Fibroblast of the aortic adventitia (primary cell): Measurements from ENCODE around the gene LRP1. TPM values are rescaled to one million over a fixed set of nuclear protein-coding genes. Genes with fewer than 3 reads are reported as not detected.

ENCODE experiments used
- DNase-seq: peaks from one replicate; pipeline ENCODE4 v3.0.0-alpha.2; 2010; ENCODE audit warnings: low read depth
- H3K4me3 ChIP-seq: 2 replicates; pipeline ENCODE4 v1.5.1; 2011; ENCODE audit warnings: low read depth, mild to moderate bottlenecking, control low read depth, low read length, moderate library complexity
- total RNA-seq: library from RNA; depleted of rRNA; stranded (reverse); fragments of >200 nt; gene quantifications from 2 replicates; pipeline ENCODE4 v1.2.3, GENCODE V29; 2012; ENCODE audit warnings: low replicate concordance
- TF ChIP-seq, protein P1 (sequence below): IDR thresholded peaks from 2 replicates; pipeline ENCODE4 v1.5.1; 2011; ENCODE audit warnings: mild to moderate bottlenecking, low read length, control low read depth, inconsistent platforms; ENCODE audit not compliant: insufficient read depth

Gene LRP1
- total RNA-seq, 1 donor, result 541 TPM

DNA sequence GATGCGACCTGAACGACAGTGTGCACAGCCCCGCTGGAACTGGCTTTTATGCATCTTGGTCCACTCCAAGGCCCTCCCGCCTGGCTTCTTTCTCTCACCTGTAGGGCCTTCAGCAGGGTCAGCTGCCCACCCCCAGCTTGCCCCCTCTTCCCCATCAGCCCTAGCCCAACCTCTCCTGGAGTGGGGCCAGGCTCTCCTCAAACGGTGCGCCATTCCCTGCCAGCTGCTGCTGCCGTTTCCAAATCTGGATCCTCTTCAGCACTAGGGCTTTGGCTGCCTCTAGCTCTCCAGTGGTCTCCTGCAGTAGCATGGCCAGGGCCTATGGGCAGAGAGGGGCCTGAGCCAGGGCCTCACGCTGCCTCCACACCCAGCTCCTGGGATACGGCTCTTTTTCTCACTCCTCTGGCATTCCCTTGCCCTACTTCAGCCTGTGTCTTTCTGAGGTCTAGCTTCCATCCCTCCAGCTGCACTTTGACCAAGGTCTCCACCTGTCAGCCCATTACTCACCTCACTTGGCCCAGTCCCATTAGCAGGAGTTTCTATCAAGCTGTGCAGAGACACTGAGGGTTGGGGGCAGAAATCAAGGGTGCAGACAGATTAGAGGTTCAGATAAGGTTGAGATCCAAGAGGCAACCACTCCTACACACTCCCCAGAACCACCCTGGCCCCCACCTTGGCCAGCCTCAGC is 22.1 kb upstream of the LRP1 start:
- H3K4me3 ChIP-seq, result no peak overlapping the region
- DNase-seq, result no peak

DNA sequence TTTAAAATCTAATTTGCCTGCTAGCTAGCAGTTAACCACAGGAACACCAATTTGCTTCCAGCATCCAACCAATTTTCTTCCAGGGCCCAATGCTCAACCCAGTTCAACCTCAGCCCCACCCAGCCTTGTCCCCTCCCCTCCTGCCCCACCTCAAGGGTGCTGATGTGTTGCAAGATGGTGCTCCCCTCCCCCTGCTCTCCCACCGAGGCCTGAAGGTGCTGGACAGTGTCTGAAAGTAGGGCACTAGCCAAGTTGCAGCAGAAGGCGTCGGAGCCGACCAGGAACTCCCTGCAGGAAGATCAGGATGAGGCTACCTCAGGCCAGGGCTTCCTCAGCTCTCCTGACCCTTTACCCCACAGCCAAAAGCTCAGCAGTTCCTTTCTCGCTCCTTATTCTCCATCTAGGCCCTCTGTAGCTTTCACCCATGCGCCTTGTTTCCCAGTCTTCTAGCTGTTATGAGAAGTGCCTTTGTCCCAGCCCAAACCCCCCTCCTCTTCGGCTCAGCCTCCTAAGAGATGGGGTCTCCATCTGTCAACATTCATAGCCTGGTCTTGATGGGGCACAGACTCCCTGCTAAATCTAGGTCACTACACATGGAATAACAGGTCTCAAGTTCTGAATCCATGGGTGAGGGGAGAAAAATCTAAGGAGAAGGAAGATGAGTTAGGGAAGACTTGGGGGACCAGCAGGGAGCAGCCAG is 20.7 kb upstream of the LRP1 start:
- no peak for DNase-seq
- H3K4me3 ChIP-seq, result no peak overlapping the region
- TF ChIP-seq, protein P1, sequence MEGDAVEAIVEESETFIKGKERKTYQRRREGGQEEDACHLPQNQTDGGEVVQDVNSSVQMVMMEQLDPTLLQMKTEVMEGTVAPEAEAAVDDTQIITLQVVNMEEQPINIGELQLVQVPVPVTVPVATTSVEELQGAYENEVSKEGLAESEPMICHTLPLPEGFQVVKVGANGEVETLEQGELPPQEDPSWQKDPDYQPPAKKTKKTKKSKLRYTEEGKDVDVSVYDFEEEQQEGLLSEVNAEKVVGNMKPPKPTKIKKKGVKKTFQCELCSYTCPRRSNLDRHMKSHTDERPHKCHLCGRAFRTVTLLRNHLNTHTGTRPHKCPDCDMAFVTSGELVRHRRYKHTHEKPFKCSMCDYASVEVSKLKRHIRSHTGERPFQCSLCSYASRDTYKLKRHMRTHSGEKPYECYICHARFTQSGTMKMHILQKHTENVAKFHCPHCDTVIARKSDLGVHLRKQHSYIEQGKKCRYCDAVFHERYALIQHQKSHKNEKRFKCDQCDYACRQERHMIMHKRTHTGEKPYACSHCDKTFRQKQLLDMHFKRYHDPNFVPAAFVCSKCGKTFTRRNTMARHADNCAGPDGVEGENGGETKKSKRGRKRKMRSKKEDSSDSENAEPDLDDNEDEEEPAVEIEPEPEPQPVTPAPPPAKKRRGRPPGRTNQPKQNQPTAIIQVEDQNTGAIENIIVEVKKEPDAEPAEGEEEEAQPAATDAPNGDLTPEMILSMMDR, result no peak

More for the DNA sequence above, 22.1 kb upstream of the LRP1 start:
- TF ChIP-seq, protein P1, result no peak

DNA sequence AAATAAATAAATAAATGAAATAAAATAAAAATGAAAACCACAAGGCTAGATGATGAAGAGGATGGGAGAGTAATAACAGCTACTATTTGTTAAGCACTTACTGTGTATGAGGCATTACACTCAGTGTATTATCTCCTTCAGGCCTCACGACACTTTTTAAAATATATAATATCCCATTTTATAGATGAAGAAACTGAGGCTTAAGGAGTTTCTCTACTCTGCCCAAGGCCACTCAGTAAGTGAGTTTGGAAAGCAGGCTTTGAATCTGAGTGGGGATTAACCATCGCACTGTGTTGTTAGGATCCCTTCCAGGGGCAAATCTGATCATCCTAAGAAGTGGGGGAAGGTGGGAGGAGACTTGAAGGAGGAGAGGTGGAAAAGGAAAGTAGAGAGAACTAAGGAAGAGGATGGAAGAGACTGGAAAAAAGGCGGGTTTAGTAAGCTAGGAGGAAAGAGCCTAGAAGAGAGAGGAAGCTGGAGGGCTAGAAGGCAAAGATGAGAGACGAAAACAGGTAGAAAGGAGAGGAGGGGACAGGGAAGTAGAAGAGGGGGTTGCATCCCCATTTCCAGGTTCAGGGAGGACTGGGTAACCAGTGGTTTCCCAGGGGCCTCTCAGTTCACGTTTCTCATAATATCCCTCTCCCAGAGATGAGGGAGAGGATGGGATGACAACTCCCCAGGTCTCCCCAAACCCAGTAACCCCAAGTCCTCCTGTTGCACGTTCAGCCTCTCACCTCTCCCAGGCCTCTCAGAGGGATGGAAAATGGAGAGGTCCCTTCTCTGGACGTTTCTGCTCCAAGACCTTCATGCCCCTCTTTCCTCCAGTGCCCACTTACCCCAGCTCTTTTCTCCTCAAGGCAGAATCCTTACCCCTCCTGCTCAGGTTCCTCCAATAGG is 18.8 kb upstream of the LRP1 start:
- TF ChIP-seq, protein P1, result no peak
- DNase-seq, result no peak
- H3K4me3 ChIP-seq, result peak overlapping the region; percentile 93

DNA sequence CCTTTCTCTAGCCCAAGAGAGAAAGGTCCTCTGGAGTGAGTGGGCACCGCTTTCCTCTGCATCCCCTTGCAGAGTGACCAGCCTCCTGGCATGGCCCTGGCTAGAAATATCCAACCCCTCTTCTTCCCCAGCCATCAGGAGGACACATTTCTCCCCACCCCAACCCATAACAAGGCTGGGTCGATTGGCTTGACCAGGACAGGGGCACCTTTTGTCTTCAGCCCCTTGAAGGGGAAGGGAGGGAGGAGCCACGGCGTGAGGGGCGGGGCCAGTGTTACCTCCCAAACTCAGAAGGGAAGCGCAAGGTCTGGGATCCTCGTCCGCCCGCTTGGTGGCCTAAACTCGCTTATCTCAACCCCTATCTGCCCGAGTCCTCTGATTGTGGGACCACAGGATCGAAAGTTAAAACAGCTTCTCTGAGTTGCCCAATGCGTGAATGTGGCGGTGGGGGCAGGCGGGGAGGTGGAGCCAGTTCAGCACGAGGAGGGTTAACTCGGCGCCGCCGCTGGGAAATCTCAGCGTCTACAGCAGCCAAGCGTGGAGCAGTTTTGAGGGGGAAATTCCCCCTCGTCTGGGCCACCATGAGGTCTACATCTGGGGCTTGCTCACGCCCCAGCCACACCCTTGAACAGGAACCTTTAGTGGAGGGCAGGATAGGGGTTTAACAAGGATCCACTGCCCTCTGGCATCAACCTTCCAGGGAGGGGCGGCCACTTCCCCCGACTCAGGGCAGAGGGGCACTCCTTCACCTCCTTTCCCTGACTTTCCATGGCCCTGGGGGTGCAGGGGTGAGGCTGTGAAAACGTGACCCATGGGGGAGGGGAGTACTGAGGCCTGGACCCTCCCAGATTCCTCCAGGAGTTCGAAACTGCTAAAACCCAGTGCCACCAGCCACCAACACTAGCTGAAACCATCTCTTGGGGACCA is 17.9 kb upstream of the LRP1 start:
- H3K4me3 ChIP-seq, result peak overlapping the region; percentile 93
- DNase-seq, result peak; percentile 50
- TF ChIP-seq, protein P1, result no peak

DNA sequence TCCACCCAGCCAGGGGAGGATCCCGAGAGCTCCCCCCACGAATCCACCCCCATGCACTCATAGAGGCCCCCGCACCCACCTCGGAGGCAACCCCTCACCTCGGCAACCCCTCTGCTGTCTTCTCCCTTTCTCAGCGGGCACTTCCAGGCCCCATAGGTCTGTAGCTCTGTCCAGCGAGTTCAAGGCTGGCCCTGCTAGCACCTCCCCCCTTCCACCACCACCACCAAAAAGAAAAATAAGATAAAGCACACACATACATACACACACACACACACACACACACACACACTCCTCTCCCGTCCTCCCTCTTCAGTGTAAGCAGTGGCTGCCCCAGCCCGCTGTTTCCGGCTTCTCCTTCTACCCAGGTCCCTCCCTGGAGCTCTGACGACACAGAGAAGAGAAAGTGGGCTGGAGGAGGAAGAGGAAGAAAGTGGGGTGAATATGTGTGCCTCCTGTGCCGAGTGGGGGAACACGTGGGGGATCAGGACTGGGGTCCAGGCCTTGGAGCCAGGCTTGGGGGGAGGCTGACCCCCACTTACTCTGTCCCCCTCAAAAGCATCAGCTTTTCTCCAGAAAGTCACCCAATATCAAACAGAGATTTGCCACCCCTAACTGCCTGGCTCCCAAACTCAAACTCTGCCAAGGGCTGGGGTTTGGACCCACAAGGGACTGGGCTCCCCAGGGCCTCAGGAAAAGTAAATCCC is 17.1 kb upstream of the LRP1 start, which contains the start of gene STAT6:
Gene STAT6, minus strand, starts transcription at position 332 of the 704 bp plus-strand sequence. CDS start 3,084 bp downstream, outside the sequence.
- TF ChIP-seq, protein P1, result no peak
- peak within 1 kb of the TSS; percentile 93 for H3K4me3 ChIP-seq
- DNase-seq, result peak; percentile 93
